Thyroid gland (tissue), 4 donors: ENCODE results near the gene CZIB.

Experiments
- CTCF ChIP-seq, 6 experiments: fragments of 200-600 bp in 3 of 6; fragments of 450-650 bp in 3 of 6; sonication (generic) in 3 of 6; IDR thresholded peaks; one replicate each; pipeline ENCODE4 v1.5.1; 2016 to 2019; ENCODE audit warnings: antibody characterized with exemption in 6 of 6, mild to moderate bottlenecking in 2 of 6, inconsistent platforms in 1 of 6, moderate library complexity in 1 of 6
- POLR2A ChIP-seq, 2 donors: fragments of 450-650 bp; IDR thresholded peaks; one replicate each; pipeline ENCODE4 v1.6.1; 2017; ENCODE audit warnings: antibody characterized with exemption in 2 of 2, mild to moderate bottlenecking in 2 of 2, moderate library complexity in 1 of 2

GRCh38 chr1:53176452-53177208, 43.8 kb downstream of the CZIB start:
- TF ChIP-seq POLR2A (IDR thresholded peaks at IDR 0.05) (no peak), CTCF (IDR thresholded peaks at IDR 0.05) (no peak)
